ENCODE results near the gene ZFP36L1.

GRCh38 chr14:68794851-68795596, 2.2 kb upstream of the ZFP36L1 start:
- no peak for TF ChIP-seq EZH2 (IDR thresholded peaks at IDR 0.05; ENCODE audit: borderline replicate concordance, low read depth, low read length, severe bottlenecking)
- TF ChIP-seq, protein P1, sequence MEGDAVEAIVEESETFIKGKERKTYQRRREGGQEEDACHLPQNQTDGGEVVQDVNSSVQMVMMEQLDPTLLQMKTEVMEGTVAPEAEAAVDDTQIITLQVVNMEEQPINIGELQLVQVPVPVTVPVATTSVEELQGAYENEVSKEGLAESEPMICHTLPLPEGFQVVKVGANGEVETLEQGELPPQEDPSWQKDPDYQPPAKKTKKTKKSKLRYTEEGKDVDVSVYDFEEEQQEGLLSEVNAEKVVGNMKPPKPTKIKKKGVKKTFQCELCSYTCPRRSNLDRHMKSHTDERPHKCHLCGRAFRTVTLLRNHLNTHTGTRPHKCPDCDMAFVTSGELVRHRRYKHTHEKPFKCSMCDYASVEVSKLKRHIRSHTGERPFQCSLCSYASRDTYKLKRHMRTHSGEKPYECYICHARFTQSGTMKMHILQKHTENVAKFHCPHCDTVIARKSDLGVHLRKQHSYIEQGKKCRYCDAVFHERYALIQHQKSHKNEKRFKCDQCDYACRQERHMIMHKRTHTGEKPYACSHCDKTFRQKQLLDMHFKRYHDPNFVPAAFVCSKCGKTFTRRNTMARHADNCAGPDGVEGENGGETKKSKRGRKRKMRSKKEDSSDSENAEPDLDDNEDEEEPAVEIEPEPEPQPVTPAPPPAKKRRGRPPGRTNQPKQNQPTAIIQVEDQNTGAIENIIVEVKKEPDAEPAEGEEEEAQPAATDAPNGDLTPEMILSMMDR (IDR thresholded peaks at IDR 0.05; ENCODE audit: borderline replicate concordance, extremely low read depth, low read length, poor library complexity, severe bottlenecking) = no peak
